Fibroblast of lung (primary cell): Measurements from ENCODE around the gene FAM43B. TPM values are rescaled to one million over a fixed set of nuclear protein-coding genes. Genes with fewer than 3 reads are reported as not detected.

Experiments used
- DNase-seq, 2 donors: peaks; one replicate each; pipeline versions ENCODE4 v3.0.0 to v3.0.0-alpha.2; 2010; ENCODE audit warnings: low read depth in 2 of 2
- H2AFZ ChIP-seq: 2 replicates; pipeline ENCODE4 v1.5.1; 2012; ENCODE audit warnings: low read length, control low read depth, inconsistent platforms
- H3K27ac ChIP-seq: 2 replicates; pipeline ENCODE4 v1.5.1; 2011; ENCODE audit warnings: low read length, control low read depth; ENCODE audit not compliant: insufficient read depth
- H3K27me3 ChIP-seq: 2 replicates; pipeline ENCODE4 v1.5.1; 2011; ENCODE audit warnings: mild to moderate bottlenecking, low read length; ENCODE audit not compliant: control insufficient read depth, insufficient read depth
- H3K36me3 ChIP-seq: 2 replicates; pipeline ENCODE4 v1.5.1; 2011; ENCODE audit warnings: low read length; ENCODE audit not compliant: control insufficient read depth, insufficient read depth
- H3K4me1 ChIP-seq: 2 replicates; pipeline ENCODE4 v1.5.1; 2011; ENCODE audit warnings: low read length; ENCODE audit not compliant: control insufficient read depth, insufficient read depth; ENCODE audit errors: extremely low read depth
- H3K4me2 ChIP-seq: 2 replicates; pipeline ENCODE4 v1.5.1; 2011; ENCODE audit warnings: low read length, control low read depth; ENCODE audit not compliant: insufficient read depth; ENCODE audit errors: extremely low read depth
- H3K4me3 ChIP-seq, 4 experiments: fragments of 200-600 bp in 1 of 4; sonication (generic) in 1 of 4; replicated peaks in 1 of 4; 2 replicates each; pipeline ENCODE4 v1.5.1; 2011 to 2016; ENCODE audit warnings: low read length in 4 of 4, low read depth in 3 of 4, mild to moderate bottlenecking in 3 of 4, control low read depth in 2 of 4, inconsistent platforms in 1 of 4, mixed read lengths in 1 of 4; ENCODE audit not compliant: insufficient read depth in 1 of 4; ENCODE audit errors: control extremely low read depth in 1 of 4
- H3K79me2 ChIP-seq: 2 replicates; pipeline ENCODE4 v1.5.1; 2012; ENCODE audit warnings: mild to moderate bottlenecking, low read length, inconsistent platforms; ENCODE audit not compliant: control insufficient read depth, insufficient read depth
- H3K9ac ChIP-seq: 2 replicates; pipeline ENCODE4 v1.5.1; 2011; ENCODE audit warnings: mild to moderate bottlenecking, low read length, control low read depth; ENCODE audit not compliant: insufficient read depth
- H3K9me3 ChIP-seq: 2 replicates; pipeline ENCODE4 v1.5.1; 2012; ENCODE audit warnings: low read depth, low read length; ENCODE audit not compliant: control insufficient read depth, insufficient read depth
- H4K20me1 ChIP-seq: 2 replicates; pipeline ENCODE4 v1.5.1; 2011; ENCODE audit warnings: low read length; ENCODE audit not compliant: control insufficient read depth, insufficient read depth; ENCODE audit errors: extremely low read depth
- EZH2 ChIP-seq: IDR thresholded peaks from 2 replicates; pipeline ENCODE4 v1.5.1; 2012; ENCODE audit warnings: low read length, control low read depth, mild to moderate bottlenecking; ENCODE audit errors: missing control alignments
- polyA plus RNA-seq, 2 donors: library from polyadenylated mRNA; depleted of rRNA in 1 of 2; stranded (reverse) in 1 of 2; unstranded in 1 of 2; fragments of >200 nt; gene quantifications; 2 replicates each; pipeline ENCODE4 v1.2.1, GENCODE V29; 2011 to 2012; ENCODE audit warnings: missing spikeins in 1 of 2
- total RNA-seq: library from RNA; depleted of rRNA; stranded (reverse); fragments of >200 nt; gene quantifications from 2 replicates; pipeline ENCODE4 v1.2.1, GENCODE V29; 2014
- TF ChIP-seq, protein P1 (sequence below), 2 donors: IDR thresholded peaks in 1 of 2; conservative IDR thresholded peaks in 1 of 2; 1 replicate in 1 of 2; 2 replicates in 1 of 2; pipeline ENCODE4 v1.5.1; 2011 to 2012; ENCODE audit warnings: low read length in 2 of 2, control low read depth in 1 of 2, inconsistent platforms in 1 of 2, low read depth in 1 of 2, mild to moderate bottlenecking in 1 of 2

FAM43B gene
- total and polyA plus RNA-seq, 2 donors (not counting 1 experiment from before 2014, with no cell fraction given): not detected

DNA sequence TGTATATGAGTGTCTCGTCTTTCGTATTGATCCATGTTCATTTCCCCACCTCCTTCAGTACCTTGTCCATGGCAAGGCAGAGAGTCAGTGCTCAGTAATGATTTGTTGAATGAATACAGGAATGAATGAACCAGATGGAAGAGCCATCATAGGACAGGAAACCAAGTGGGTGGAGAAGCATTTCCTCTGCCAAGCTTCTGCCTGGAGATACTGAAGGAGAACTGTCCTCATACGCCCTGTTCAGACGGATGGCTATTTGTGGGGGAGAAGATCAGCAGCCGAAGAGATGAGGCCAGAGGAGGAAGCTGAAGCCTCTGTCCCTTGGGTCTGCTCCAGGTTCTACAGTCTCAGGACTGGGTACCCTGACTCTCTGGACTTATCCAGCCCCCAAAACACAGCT is 5.8 kb downstream of the FAM43B start:
- Histone ChIP-seq H3K27ac (no peak overlapping the region), H3K36me3 (no peaks in the 10 kb centered on the region), H3K9ac (no peak overlapping the region), H3K4me1 (no peaks in the 10 kb centered on the region), H4K20me1 (no peaks in the 10 kb centered on the region), H3K4me2 (no peak overlapping the region), H3K4me3 (no peak overlapping the region), H3K27me3 (peaks cover 36% of the 10 kb centered on the region), H2AFZ (no peak overlapping the region), H3K9me3 (no peaks in the 10 kb centered on the region), H3K79me2 (no peaks in the 10 kb centered on the region)
- DNase-seq: no peak
- no peak for TF ChIP-seq EZH2
- TF ChIP-seq, protein P1, sequence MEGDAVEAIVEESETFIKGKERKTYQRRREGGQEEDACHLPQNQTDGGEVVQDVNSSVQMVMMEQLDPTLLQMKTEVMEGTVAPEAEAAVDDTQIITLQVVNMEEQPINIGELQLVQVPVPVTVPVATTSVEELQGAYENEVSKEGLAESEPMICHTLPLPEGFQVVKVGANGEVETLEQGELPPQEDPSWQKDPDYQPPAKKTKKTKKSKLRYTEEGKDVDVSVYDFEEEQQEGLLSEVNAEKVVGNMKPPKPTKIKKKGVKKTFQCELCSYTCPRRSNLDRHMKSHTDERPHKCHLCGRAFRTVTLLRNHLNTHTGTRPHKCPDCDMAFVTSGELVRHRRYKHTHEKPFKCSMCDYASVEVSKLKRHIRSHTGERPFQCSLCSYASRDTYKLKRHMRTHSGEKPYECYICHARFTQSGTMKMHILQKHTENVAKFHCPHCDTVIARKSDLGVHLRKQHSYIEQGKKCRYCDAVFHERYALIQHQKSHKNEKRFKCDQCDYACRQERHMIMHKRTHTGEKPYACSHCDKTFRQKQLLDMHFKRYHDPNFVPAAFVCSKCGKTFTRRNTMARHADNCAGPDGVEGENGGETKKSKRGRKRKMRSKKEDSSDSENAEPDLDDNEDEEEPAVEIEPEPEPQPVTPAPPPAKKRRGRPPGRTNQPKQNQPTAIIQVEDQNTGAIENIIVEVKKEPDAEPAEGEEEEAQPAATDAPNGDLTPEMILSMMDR (conservative IDR thresholded peaks at IDR 0.05 in 1 of 2, IDR thresholded peaks at IDR 0.05 in 1 of 2; ENCODE audit: low read depth in 1 of 2, low read length in 2 of 2): no peak

DNA sequence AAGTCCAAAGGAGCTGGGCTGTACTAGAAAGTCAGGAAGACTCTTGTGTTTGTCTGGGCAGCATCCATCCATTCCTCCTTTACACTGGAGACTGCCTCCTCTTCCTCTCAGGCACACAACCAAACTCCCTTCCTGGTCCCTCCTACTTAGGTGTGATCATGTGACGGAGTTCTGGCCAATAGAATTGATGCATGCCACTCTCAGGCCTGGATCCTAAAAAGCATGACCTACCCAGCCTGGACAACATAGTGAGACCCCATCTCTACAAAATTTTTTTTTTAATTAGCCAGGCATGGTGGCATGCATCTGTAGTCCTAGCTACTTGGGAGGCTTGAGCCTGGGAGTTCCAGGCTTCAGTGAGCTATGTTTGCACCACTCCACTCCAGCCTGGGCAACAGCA is 8.6 kb downstream of the FAM43B start:
- TF ChIP-seq, protein P1 (conservative IDR thresholded peaks at IDR 0.05 in 1 of 2, IDR thresholded peaks at IDR 0.05 in 1 of 2; ENCODE audit: low read depth in 1 of 2, low read length in 2 of 2): no peak

DNA sequence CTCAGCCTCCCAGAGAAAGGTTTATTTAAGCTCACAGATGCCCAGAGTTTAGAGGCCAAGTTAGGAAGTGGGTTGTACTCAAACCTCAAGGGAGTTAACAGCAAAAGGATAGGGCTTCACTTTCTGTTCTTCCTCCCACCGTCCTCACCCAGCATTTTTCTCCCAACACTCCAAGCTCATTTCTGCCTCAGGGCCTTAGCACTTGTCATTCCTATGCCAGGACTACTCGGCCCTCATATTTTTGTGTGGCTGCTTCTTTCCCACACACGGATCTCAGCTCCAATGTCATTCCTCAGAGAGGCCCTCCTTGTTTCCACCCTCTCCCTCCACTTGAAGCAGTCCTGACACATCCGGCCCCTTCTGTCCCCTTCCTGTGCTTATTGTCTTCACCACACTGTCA is 12.9 kb downstream of the FAM43B start:
- Histone ChIP-seq H3K27ac (no peak overlapping the region), H3K79me2 (no peaks in the 10 kb centered on the region), H3K9ac (no peak overlapping the region), H4K20me1 (no peaks in the 10 kb centered on the region), H3K27me3 (peaks cover 24% of the 10 kb centered on the region), H2AFZ (no peak overlapping the region), H3K4me1 (no peaks in the 10 kb centered on the region), H3K4me3 (no peak overlapping the region), H3K9me3 (no peaks in the 10 kb centered on the region), H3K4me2 (no peak overlapping the region), H3K36me3 (no peaks in the 10 kb centered on the region)
- TF ChIP-seq, protein P1 (conservative IDR thresholded peaks at IDR 0.05 in 1 of 2, IDR thresholded peaks at IDR 0.05 in 1 of 2; ENCODE audit: low read depth in 1 of 2, low read length in 2 of 2): no peak
- TF ChIP-seq EZH2: no peak
- DNase-seq: no peak

More for the DNA sequence above, 8.6 kb downstream of the FAM43B start:
- H3K79me2 ChIP-seq: no peaks in the 10 kb centered on the region
- H3K27me3 ChIP-seq: peaks cover 29% of the 10 kb centered on the region
- DNase-seq: no peak
- no peak overlapping the region for H3K4me3 ChIP-seq
- no peaks in the 10 kb centered on the region for H4K20me1 ChIP-seq
- H3K4me1 ChIP-seq: no peaks in the 10 kb centered on the region
- H2AFZ ChIP-seq: no peak overlapping the region
- H3K9me3 ChIP-seq: no peaks in the 10 kb centered on the region
- no peak overlapping the region for H3K27ac ChIP-seq
- no peak overlapping the region for H3K9ac ChIP-seq
- no peak overlapping the region for H3K4me2 ChIP-seq
- H3K36me3 ChIP-seq: no peaks in the 10 kb centered on the region
